Activated T-helper 17 cell treated with anti-CD3 and anti-CD28 coated beads, Interleukin-2, amount 50 U/mL, for 72 hours (primary cell): Measurements from ENCODE around the gene TMEM95. TPM values are rescaled to one million over a fixed set of nuclear protein-coding genes. Genes with fewer than 3 reads are reported as not detected.
A peak's percentile ranks its signal among the peaks of the same experiment; 100 is the strongest.
"Not testable (repeated sequence)": the region's sequence is repeated elsewhere in the genome, so short reads cannot be mapped to it uniquely, and the experiment has no call there.

Experiments used
- ATAC-seq: fragments of 150-1000 bp; cut with Tn5 transposase; replicated peaks from 2 replicates; pipeline ENCODE4 v1.10.0; 2021; ENCODE audit warnings: mild to moderate bottlenecking, moderate library complexity
- H3K27ac Mint-ChIP-seq: one replicate; pipeline ENCODE4 v1.8.0; 2022; ENCODE audit warnings: mixed read lengths
- H3K27me3 Mint-ChIP-seq: one replicate; pipeline ENCODE4 v1.8.0; 2022; ENCODE audit warnings: mixed read lengths
- H3K36me3 Mint-ChIP-seq: one replicate; pipeline ENCODE4 v1.8.0; 2022; ENCODE audit warnings: low read depth, mild to moderate bottlenecking, mixed read lengths
- H3K4me1 Mint-ChIP-seq: one replicate; pipeline ENCODE4 v1.8.0; 2022; ENCODE audit warnings: mixed read lengths
- H3K4me3 Mint-ChIP-seq: one replicate; pipeline ENCODE4 v1.8.0; 2022; ENCODE audit warnings: mild to moderate bottlenecking, mixed read lengths
- H3K9me3 Mint-ChIP-seq: one replicate; pipeline ENCODE4 v1.8.0; 2022; ENCODE audit warnings: mixed read lengths
- total RNA-seq, 2 donors: library from RNA; stranded (reverse); gene quantifications; one replicate each; pipeline ENCODE4 v1.2.3, GENCODE V29; 2022

The TMEM95 gene
- total RNA-seq, 2 donors from 2014 or later, result 0.22 to 1.1 TPM

DNA sequence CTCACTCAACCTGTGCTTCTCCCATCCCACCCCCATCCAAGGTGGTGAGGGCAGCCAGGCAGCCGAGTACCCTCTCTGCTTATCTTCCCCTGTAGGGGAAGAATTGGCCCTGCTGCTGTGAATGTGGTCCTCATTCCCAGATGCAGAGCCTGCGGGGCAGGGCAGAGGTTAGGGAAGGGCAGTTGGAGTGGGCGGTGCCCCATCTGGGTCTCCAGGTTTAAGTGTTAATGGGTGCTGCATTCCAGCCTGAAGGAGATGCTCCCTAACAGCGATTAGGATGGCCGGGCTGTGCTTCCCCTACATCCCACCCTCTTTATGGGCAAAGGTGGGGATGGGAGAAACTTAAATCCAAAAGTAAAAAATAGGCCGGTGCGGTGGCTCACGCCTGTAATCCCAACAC, 12.1 kb downstream of the TMEM95 start:
- H3K4me1 Mint-ChIP-seq, result no peaks in the 10 kb centered on the region
- H3K36me3 Mint-ChIP-seq, result no peaks in the 10 kb centered on the region
- peaks cover under 1% of the 10 kb centered on the region for H3K27me3 Mint-ChIP-seq
- no peak overlapping the region for H3K4me3 Mint-ChIP-seq
- no peak for ATAC-seq
- H3K27ac Mint-ChIP-seq, result no peak overlapping the region
- H3K9me3 Mint-ChIP-seq, result no peaks in the 10 kb centered on the region

DNA sequence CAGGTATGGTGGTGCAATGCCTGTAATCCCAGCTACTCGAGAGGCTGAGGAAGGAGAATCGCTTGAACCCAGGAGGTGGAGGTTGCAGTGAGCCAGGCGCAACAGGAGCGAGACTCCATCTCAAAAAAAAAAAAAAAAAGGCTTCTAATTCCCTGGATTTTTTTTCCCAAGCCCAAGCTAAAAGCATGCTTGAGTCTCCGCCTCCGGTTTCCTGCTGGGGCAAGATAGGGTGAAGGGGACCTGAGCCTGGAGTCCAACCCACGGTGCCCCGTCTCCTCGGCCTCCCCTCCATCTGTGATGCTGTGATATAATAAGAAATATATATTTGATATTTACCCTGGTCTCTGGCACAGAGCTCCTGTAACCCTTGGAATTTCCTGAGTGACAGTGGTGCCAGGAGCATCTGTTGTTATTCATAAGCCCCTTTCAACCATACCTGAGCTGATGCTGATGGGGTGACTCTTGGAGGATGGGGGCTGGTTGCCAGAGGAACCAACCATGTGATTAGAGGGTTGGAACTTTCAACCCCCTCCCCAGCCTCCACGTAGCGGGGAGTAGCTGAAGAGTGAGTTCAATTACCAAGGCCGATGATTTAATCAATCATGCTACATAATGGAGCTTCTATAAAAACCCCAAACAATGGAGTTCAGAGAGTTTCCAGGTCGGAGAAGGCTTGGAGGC, 13.1 kb downstream of the TMEM95 start:
- no peak for ATAC-seq
- Mint-ChIP-seq H3K36me3 (no peaks in the 10 kb centered on the region), H3K4me1 (no peaks in the 10 kb centered on the region), H3K27me3 (no peaks in the 10 kb centered on the region), H3K9me3 (no peaks in the 10 kb centered on the region), H3K27ac (no peak overlapping the region), H3K4me3 (no peak overlapping the region)

DNA sequence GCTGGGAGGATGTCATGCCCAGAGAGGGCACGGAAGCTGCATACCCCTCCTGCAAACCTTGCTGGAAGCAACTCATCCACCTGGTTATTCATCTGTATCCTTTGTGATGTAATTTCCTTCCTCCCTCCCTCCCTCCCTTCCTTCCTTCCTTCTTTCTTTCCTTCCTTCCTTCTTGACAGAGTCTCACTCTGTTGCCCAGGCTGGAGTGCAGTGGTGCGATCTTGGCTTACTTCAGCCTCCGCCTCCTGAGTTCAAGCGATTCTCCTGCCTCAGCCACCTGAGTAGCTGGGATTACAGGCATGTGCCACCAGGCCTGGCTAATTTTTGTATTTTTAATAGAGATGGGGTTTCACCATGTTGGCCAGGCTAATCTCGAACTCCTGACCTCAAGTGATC, 13.6 kb downstream of the TMEM95 start:
- not testable (repeated sequence) for H3K4me3 Mint-ChIP-seq, H3K27ac Mint-ChIP-seq, H3K27me3 Mint-ChIP-seq, H3K36me3 Mint-ChIP-seq, H3K4me1 Mint-ChIP-seq, H3K9me3 Mint-ChIP-seq, ATAC-seq

DNA sequence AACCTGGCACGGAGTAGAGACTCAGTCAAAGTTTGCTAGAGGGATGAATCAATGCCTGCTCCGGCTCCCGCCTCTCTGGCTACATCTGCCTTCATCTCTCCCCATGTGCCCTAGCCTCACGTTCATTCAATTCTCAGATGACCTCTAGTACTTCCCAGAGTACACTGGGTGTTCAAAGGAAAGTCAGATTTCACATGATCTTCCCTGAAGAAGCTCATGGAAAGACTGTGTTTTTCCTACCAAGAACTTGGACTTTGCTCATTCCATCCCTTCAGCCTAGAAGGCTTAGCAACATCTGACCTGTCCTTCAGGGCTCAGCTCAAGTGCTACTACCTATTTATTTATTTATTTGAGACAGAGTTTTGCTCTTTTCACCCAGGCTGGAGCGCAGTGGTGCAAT, 14.9 kb downstream of the TMEM95 start:
- no peak for ATAC-seq
- no peaks in the 10 kb centered on the region for H3K27me3 Mint-ChIP-seq
- H3K9me3 Mint-ChIP-seq, result no peaks in the 10 kb centered on the region
- no peak overlapping the region for H3K4me3 Mint-ChIP-seq
- H3K4me1 Mint-ChIP-seq, result no peaks in the 10 kb centered on the region
- no peaks in the 10 kb centered on the region for H3K36me3 Mint-ChIP-seq
- no peak overlapping the region for H3K27ac Mint-ChIP-seq

DNA sequence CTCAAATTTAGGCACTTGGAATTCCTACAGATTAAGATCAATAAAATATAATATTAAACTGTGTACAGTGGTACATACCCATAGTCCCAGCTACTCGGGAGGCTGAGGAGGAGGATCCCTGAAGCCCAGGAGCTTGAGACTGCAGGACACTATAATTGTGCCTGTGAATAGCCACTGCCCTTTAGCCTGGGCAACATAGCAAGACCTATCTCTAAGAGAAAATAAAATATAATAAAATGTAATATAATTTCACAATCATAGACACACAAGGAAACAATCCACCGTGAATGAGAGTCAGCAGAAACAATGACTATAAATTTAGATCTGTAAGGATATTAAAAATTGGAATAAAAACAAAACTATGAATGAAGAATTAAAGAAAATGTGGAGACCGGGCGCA, 15.9 kb downstream of the TMEM95 start:
- Mint-ChIP-seq H3K27me3 (no peaks in the 10 kb centered on the region), H3K36me3 (no peaks in the 10 kb centered on the region), H3K27ac (no peak overlapping the region), H3K9me3 (no peaks in the 10 kb centered on the region), H3K4me1 (no peaks in the 10 kb centered on the region), H3K4me3 (no peak overlapping the region)
- no peak for ATAC-seq

DNA sequence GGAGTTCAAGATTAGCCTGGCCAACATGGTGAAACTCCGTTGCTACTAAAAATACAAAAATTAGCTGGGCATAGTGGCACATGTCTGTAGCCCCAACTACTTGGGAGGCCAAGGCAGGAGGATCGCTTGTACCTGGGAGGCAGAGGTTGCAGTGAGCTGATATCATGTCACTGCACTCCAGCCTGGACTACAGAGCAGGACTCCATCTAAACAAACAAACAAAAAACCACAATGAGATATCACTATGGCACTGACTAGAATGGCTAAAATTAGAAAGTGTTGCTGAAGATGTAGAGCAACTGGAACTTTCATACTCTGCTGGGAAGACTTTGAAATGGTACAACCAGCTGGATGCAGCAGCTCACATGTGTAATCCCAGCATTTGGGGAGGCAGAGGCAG, 19.4 kb downstream of the TMEM95 start:
- ATAC-seq, result no peak
- Mint-ChIP-seq H3K36me3 (no peaks in the 10 kb centered on the region), H3K9me3 (no peaks in the 10 kb centered on the region), H3K4me3 (no peak overlapping the region), H3K27me3 (peaks cover 7% of the 10 kb centered on the region), H3K4me1 (no peaks in the 10 kb centered on the region), H3K27ac (no peak overlapping the region)

DNA sequence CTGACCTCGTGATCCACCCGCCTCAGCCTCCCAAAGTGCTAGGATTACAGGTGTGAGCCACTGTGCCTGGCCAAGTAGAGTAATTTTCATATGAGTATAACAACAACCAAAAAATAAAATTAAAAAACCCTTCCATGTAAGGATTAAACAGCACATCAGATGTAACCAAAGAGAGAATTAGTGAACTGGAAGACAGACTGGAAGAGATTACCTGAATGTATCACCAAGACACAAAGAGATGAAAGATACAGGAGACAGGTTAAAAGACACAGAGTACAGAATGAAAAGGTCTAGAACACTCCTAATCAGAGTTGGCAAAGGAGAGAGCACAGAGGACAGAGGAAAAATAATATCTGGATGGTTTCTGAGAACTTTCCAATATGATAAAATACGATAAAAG, 24.2 kb downstream of the TMEM95 start:
- no peaks in the 10 kb centered on the region for H3K9me3 Mint-ChIP-seq
- no peak overlapping the region for H3K27ac Mint-ChIP-seq
- H3K36me3 Mint-ChIP-seq, result no peaks in the 10 kb centered on the region
- peaks cover 5% of the 10 kb centered on the region for H3K4me1 Mint-ChIP-seq
- no peak overlapping the region for H3K4me3 Mint-ChIP-seq
- no peak for ATAC-seq
- H3K27me3 Mint-ChIP-seq, result peaks cover 31% of the 10 kb centered on the region

DNA sequence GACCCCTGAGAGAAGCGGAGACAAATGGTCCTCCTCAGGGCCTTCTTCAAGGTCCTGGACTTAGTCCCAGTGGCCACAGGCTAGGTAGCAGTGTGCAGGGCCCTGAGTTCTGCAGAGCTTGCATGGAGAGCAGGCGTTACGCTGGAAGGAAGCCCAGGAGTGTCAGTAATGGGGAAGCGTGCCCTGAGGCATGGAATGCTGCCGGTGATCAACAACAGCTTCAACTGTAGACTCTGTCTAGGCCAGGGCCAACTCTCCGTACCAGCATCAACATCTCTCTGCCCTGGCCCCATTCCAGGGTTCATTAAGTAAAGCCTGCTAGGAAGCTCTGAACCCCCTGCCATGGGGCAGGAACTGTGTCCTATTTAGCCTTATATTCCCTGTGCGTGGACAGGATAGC, 25.4 kb downstream of the TMEM95 start:
- H3K9me3 Mint-ChIP-seq, result no peaks in the 10 kb centered on the region
- no peak for ATAC-seq
- no peak overlapping the region for H3K27ac Mint-ChIP-seq
- H3K36me3 Mint-ChIP-seq, result no peaks in the 10 kb centered on the region
- H3K4me1 Mint-ChIP-seq, result peaks cover 9% of the 10 kb centered on the region
- H3K4me3 Mint-ChIP-seq, result no peak overlapping the region
- H3K27me3 Mint-ChIP-seq, result peaks cover 31% of the 10 kb centered on the region

DNA sequence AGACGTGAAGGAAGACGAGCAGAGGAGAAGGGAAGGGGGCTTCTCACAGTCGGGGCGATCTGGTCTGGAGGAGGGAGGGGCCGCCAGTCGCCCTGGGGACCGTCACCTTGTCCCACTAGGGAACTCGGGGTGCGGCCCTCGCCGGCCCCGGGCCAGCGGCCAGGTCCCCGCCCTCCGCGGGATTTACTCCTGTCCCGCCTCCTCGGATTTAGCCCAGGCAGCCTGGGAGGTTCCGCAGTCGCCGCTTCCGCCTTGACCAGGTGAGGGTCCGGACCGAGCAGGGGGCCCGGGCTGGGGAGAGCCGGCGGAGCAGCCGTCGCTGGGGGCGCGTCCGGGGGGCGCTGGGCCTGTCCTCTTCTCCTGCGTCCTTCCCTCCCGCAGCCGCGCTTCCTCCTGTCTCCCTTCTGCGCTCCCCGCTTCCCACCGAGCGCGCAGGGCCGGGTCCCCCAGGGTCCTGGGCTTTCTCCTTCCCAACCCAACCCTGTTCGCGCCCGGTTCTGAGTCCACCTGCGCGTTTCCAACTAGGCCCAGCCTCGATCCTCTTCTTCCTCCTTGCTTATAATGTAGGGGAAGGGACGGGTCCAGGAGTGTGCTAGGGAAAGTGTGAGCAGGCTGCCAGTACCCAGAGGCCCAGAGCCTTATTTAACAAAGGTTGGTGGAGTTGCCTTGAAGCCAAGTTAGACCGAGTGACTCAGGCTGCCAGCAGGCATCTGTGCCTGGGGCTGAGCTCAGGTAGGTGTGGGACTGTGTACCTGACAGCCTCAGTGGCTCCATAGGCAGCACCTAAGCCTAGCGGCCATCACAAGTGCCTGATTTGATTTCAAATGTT, 26.1 kb downstream of the TMEM95 start, which contains the start of gene TNK1:
Gene TNK1 (plus strand): TSS at position 235 of the 829 bp plus-strand sequence. CDS start 1,838 bp downstream, outside the sequence.
- peaks cover 31% of the 10 kb centered on the region for H3K27me3 Mint-ChIP-seq
- H3K27ac Mint-ChIP-seq, result no peak within 1 kb of the TSS
- no peak within 1 kb of the TSS for H3K4me3 Mint-ChIP-seq
- ATAC-seq, result no peak
- H3K36me3 Mint-ChIP-seq, result no peaks in the 10 kb centered on the region
- H3K9me3 Mint-ChIP-seq, result no peaks in the 10 kb centered on the region
- H3K4me1 Mint-ChIP-seq, result peaks cover 9% of the 10 kb centered on the region

DNA sequence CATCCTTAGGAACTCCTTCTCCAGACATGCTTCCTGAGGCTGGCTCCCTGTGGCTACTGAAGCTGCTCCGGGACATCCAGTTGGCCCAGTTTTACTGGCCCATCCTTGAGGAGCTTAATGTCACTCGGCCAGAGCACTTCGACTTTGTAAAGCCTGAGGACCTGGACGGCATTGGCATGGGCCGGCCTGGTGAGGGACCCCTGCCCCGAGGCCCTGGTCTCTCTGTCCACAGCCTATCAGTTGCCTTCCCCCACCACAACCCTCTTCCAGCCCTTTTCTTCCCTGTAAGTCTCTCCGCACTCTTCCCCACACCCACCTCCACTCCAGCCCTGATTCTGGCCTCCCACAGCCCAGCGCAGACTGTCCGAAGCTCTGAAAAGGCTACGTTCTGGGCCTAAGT, 27.9 kb downstream of the TMEM95 start:
- Mint-ChIP-seq H3K4me3 (peak overlapping the region; percentile 77), H3K27me3 (peaks cover 27% of the 10 kb centered on the region)

DNA sequence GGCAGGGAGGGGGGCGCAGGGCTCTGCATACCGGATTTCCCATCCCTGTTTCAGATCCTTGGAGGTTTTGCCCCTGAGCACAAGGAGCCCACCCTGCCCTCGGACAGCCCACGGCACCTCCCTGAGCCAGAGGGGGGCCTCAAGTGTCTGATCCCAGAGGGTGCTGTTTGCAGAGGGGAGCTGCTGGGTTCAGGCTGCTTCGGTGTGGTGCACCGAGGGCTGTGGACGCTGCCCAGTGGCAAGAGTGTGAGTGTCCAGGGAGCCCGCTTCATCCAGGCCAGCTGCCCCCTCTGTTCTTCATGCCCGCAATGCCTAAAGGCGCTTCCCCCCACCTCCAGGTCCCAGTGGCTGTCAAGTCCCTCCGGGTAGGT, 28.4 kb downstream of the TMEM95 start:
- Mint-ChIP-seq H3K4me1 (peaks cover 13% of the 10 kb centered on the region), H3K27me3 (peaks cover 27% of the 10 kb centered on the region), H3K36me3 (peaks cover 7% of the 10 kb centered on the region), H3K9me3 (no peaks in the 10 kb centered on the region), H3K27ac (no peak overlapping the region), H3K4me3 (peak overlapping the region; percentile 77)
- no peak for ATAC-seq

More for the DNA sequence above, 27.9 kb downstream of the TMEM95 start:
- no peaks in the 10 kb centered on the region for H3K9me3 Mint-ChIP-seq
- ATAC-seq, result no peak
- H3K4me1 Mint-ChIP-seq, result peaks cover 13% of the 10 kb centered on the region
- peaks cover 7% of the 10 kb centered on the region for H3K36me3 Mint-ChIP-seq
- H3K27ac Mint-ChIP-seq, result no peak overlapping the region

DNA sequence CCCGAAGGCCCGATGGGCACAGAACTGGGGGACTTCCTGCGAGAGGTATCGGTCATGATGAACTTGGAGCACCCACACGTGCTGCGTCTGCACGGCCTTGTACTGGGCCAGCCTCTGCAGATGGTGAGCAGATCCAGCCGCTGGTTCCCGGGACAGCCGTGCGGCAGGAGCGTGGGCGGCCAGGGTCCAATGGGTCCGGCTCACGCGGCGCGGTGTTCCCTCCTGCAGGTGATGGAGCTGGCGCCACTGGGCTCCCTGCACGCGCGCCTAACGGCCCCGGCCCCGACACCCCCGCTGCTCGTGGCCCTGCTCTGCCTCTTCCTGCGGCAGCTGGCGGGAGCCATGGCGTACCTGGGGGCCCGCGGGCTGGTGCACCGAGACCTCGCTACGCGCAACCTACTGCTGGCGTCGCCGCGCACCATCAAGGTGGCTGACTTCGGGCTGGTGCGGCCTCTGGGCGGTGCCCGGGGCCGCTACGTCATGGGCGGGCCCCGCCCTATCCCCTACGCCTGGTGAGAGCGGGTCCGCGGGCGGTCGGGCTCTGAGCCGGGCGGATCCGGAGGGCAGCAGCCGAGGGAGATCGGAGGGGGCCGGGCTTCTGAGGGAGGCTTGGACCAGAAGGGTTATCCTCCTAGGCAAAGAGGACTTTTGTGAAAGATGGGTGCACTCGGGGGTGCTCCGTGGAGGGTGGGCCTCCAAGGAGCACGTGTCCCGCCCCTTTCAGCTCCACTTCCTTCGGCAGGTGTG, 29.0 kb downstream of the TMEM95 start:
- peak; percentile 99 for ATAC-seq
- H3K27ac Mint-ChIP-seq, result peak overlapping the region; percentile 48
- H3K4me3 Mint-ChIP-seq, result peak overlapping the region; percentile 77
- H3K4me1 Mint-ChIP-seq, result peaks cover 13% of the 10 kb centered on the region
- no peaks in the 10 kb centered on the region for H3K9me3 Mint-ChIP-seq
- H3K27me3 Mint-ChIP-seq, result peaks cover 27% of the 10 kb centered on the region
- peaks cover 7% of the 10 kb centered on the region for H3K36me3 Mint-ChIP-seq

DNA sequence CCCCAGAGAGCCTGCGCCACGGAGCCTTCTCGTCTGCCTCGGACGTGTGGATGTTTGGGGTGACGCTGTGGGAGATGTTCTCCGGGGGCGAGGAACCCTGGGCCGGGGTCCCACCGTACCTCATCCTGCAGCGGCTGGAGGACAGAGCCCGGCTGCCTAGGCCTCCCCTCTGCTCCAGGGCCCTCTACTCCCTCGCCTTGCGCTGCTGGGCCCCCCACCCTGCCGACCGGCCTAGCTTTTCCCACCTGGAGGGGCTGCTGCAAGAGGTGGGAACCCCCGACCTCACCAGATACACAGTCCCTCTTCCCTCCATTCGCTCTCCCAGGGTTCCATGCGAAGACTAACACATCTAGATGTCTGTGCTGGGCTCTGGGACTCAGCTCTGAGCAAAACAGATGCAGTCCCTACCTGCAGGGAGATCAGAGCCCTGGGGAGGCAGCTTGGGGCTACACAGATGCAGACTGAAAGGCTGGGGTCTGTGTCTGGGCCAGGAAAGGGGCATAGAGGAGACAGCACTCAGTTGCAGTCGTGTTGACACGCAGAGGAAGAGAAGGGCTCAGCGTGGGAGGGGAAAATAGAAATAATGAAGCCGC, 29.6 kb downstream of the TMEM95 start:
- ATAC-seq, result no peak
- Mint-ChIP-seq H3K4me3 (peak overlapping the region; percentile 77), H3K36me3 (peaks cover 12% of the 10 kb centered on the region), H3K27ac (peak overlapping the region; percentile 48), H3K27me3 (peaks cover 21% of the 10 kb centered on the region), H3K4me1 (peaks cover 16% of the 10 kb centered on the region), H3K9me3 (no peaks in the 10 kb centered on the region)

DNA sequence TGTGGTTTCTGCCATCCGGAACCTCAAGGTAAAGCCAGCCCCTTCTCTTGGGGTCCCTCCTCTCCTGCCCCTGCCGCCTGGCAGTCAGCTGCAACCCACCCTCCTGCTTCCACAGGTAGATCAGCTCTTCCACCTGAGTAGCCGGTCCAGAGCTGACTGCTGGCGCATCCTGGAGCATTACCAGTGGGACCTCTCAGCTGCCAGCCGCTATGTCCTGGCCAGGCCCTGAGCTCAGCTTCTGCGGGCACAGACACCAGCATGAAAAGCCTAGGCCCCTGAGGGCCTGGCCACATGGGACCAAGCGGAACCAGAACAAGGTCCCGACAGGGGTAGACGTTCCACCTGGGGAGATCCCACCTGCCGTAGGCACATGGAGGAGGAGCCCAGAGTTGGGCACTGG, 33.9 kb downstream of the TMEM95 start:
- H3K4me1 Mint-ChIP-seq, result peaks cover 16% of the 10 kb centered on the region
- H3K27me3 Mint-ChIP-seq, result no peaks in the 10 kb centered on the region
- H3K27ac Mint-ChIP-seq, result no peak overlapping the region
- H3K4me3 Mint-ChIP-seq, result no peak overlapping the region
- peaks cover 52% of the 10 kb centered on the region for H3K36me3 Mint-ChIP-seq
- H3K9me3 Mint-ChIP-seq, result no peaks in the 10 kb centered on the region
- ATAC-seq, result no peak
